NCI-H345 treated with DMSO at 0.1 percent for 48 hours (cell line): ENCODE measurements around the gene DLEC1.
"Not testable (repeated sequence)": the region's sequence is repeated elsewhere in the genome, so short reads cannot be mapped to it uniquely, and the experiment has no call there.

Experiments
- DNase-seq: peaks from one replicate; lab custom pipeline; 2025; ENCODE audit not compliant: unreplicated experiment; lab: John Stamatoyannopoulos, UW

The DLEC1 gene

DNA sequence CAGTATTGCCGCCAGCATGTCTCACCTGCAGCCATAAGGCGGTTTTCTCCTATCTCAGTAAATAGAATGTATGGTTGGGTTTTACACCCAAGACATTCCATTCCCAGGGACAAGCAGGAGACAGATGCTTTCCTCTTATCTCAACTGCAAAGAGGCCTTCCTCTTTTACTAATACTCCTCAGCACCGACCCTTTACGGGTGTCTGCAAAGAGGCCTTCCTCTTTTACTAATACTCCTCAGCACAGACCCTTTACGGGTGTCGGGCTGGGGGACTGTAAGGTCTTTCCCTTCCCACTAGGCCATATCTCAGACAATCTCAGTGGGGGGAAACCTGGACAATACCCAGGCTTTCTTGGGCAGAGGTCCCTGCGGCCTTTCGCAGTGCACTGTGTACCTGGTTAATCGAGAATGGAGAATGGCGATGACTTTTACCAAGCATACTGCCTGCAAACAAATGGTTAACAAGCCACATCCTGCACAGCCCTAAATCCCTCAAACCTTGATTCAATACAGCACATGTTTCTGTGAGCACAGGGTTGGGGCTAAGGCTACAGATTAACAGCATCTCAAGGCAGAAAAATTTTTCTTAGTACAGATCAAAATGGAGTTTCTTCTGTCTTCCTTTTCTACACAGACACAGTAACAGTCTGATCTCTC is 96.7 kb downstream of the DLEC1 start:
- not testable (repeated sequence) for DNase-seq

- no peak for DNase-seq
Observed at GRCh38 chr3:38136393-38136776, 97.4 kb downstream of the DLEC1 start.

DNA sequence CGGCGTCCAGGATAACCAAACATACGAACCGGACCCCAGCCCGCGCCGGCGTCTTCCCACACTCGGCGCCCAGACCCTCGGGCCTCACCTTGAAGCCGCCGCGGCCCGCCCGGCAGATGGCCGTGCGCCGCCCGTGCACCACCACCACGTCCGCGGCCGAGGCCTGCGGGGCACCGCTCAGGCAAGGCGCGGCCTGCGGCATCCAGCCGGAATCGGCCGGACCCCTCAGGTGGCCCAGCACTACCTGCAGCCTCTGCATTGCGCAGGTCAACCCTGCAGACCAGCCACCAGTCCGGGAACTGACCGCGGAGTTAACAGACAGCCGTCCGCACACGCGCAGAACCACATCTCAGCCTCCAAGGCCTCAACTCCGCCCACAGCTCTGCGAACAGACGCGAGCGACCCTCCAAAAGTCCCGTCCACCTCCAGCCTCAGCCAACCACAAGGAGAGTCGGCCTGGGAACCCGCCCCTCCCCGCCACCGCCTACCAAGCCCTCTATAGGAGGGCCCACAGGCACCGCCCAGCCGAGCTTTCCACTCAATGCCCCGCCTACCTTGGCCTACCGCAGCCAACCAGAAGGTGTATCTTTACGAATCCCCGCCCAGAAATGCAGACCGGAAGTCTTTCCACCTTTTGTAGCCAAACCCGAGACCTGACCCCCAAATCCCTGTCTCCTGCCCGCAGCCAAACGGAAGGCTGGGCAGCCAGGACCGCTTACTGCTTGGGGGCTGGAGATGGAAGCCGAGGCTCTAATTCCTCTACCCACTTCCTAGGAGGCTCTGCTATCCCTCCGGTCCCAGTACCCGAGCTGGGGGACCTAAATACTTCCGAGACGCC is 98.0 kb downstream of the DLEC1 start, which contains the start of gene ACAA1:
ACAA1 (minus strand) TSS at position 351 of the 838 bp plus-strand sequence; CDS start at position 259, 92 bp downstream.
- peak; percentile 94 for DNase-seq

GRCh38 chr3:38137615-38138348 is 98.8 kb downstream of the DLEC1 start:
- DNase-seq: peak; percentile 63

DNA sequence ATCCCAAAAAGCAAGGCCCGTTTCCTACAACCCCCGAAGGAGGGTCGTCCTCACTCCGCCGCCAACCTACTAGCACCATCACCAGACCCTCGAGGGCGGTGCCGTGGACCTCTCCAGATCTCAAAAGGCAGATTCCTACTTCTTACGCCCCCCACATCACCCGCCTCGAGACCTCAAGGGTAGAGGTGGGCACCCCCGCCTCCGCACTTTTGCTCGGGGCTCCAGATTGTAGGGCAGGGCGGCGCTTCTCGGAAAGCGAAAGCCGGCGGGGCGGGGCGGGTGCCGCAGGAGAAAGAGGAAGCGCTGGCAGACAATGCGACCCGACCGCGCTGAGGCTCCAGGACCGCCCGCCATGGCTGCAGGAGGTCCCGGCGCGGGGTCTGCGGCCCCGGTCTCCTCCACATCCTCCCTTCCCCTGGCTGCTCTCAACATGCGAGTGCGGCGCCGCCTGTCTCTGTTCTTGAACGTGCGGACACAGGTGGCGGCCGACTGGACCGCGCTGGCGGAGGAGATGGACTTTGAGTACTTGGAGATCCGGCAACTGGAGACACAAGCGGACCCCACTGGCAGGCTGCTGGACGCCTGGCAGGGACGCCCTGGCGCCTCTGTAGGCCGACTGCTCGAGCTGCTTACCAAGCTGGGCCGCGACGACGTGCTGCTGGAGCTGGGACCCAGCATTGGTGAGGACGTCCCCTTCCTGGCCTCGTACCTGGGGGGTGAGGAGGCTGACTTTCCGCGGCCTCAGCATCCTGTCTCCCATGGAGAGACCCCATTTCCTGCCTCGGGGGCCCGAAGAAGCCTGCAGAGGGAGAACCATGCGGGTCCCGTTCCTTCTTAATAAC is 99.6 kb downstream of the DLEC1 start, which contains the start of gene MYD88:
MYD88 (plus strand) TSS at position 313 of the 842 bp plus-strand sequence; CDS start at position 353, 40 bp downstream.
- no peak for DNase-seq

DNA sequence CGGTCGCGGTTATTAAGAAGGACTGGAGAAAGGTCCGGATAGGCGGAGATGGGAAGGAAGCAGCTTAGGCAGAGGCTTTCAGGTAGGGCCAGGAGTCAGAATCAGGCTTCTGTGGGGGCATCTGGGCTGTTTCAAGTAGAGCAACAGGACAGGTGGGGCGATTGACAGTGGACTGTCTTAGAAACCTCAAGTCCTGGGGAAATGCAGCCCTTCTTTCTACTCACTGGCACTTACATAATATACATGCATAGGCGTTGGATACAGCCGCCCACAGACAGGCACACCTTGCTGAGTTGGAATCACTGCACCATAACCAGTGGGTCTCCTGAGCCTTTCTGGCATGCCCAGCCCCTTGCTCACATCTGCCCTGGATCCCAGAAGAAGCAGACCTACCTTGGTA is 100.2 kb downstream of the DLEC1 start:
- no peak for DNase-seq

- DNase-seq: no peak
Observed at GRCh38 chr3:38139652-38140051, 100.6 kb downstream of the DLEC1 start.

DNA sequence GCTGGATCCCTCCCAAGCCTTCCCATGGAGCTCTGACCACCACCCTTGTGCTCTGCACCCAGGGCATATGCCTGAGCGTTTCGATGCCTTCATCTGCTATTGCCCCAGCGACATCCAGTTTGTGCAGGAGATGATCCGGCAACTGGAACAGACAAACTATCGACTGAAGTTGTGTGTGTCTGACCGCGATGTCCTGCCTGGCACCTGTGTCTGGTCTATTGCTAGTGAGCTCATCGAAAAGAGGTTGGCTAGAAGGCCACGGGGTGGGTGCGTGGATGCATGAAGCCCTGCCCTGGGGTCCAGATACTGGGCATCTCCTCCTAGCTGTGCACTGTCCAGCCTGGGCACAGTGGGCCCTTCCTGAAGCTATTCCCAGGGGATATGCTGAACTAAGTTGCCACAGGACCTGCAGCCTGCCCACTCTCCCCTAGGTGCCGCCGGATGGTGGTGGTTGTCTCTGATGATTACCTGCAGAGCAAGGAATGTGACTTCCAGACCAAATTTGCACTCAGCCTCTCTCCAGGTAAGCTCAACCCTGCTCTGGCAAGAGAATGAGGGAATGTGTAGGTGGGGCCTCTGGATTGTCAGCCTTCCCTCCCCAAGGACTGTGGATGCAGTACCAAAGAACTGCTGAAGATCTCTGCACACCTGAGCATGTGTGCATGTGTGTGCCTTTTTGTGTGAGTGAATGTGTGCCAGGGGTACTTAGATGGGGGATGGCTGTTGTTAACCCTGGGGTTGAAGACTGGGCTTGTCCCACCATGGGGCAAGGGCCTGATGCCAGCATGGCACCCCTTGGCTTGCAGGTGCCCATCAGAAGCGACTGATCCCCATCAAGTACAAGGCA is 101.5 kb downstream of the DLEC1 start:
- no peak for DNase-seq

- no peak for DNase-seq
Observed at GRCh38 chr3:38141173-38141951, 102.4 kb downstream of the DLEC1 start.

DNA sequence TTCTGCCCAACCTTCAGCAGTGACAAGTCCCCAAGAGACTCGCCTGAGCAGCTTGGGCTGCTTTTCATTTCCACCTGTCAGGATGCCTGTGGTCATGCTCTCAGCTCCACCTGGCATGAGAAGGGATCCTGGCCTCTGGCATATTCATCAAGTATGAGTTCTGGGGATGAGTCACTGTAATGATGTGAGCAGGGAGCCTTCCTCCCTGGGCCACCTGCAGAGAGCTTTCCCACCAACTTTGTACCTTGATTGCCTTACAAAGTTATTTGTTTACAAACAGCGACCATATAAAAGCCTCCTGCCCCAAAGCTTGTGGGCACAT is 102.9 kb downstream of the DLEC1 start:
- no peak for DNase-seq

DNA sequence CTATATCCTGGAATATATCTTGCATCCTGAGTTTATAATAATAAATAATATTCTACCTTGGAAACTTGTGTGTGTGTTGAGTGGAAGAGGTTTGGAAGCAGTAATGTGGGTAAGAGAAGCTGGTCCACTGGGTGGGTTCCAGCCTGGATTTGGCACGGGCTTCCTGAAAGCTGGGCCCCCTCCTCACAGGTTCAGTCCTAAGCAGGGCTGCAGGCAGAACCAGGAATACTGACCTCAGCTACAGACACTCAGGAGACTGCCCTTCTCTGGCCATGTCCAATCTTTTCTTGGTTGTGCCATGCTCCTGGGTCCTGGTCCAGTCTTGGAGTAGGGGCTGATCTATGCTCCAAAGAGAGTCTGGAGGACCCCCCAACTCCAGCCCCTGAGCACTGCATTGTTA is 104.0 kb downstream of the DLEC1 start:
- no peak for DNase-seq

GRCh38 chr3:38143511-38143910 is 104.5 kb downstream of the DLEC1 start:
- no peak for DNase-seq

GRCh38 chr3:38146504-38146903 is 107.5 kb downstream of the DLEC1 start:
- DNase-seq: no peak

- DNase-seq: no peak
Observed at GRCh38 chr3:38147421-38147820, 108.4 kb downstream of the DLEC1 start.

DNA sequence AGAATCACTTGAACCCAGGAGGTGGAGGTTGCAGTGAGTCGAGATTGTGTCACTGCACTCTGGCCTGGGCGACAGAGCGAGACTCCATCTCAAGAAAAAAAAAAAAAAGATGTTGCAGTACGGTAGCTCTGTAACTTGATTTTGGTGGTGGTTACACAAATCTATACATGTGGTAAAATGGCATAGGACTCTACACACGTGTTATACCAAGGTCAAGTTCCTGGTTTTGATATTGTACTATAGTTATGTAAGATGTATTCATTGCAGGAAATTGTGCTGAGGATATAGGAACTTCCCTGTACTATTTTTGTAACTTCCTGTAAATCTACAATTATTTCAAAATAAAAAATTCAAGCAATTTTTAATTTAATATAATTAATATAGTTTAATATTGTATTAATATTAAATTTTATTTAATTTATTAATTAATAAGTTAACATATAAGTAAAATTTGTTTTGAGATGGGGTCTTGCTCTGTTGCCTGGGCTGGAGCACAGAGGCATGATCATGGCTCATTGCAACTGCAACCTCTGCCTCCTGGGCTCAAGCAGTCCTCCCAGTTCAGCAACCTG is 109.4 kb downstream of the DLEC1 start:
- no peak for DNase-seq

DNA sequence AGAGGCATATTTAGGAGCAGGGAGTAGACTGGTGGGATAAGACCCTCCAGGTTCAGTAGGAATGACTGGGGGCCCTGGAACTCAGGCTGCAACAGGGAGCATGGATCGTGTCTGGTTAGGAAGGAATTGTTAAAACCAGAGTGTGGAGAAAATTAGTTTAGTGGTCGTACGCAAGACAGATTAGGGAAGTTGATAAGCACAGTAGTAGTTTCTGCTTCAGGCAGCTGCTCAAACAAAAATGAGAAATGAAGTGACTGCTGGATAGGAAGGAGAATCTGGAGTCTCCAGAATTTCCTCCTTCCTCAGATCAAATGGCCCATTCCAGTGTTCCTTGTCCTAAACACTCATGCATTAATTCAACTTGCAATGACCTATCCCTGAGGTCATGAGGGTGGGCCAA is 110.7 kb downstream of the DLEC1 start:
- DNase-seq: no peak

GRCh38 chr3:38150780-38151528 is 111.9 kb downstream of the DLEC1 start:
- no peak for DNase-seq

DNA sequence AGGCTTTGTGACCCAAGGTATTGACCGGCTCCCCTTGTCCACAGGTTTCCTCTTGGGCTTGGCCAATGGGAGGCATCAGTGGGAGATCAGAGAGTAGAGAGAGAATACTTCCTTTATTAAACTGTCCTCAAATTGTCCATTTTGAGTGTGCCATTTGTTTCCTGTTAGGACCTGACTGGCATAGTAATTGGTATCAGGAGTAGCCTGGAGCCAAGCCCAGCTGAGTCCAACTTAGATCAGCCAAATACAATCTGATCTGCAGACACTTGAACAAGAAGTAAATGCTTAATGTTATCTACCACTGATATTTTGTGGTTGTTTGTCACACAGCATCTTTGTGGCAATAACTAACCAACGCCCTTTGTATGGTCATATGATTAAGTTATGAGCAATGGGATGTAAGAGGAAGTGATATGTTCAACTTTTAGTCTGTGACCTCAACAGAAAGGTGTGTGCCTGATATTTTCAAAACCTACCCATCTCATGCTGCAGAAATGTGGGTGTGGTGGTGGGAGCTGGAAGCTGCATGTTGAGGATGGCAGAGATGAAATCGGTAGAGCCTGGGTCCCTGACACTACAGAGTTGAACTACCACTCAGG is 112.8 kb downstream of the DLEC1 start:
- no peak for DNase-seq
